Left ventricle myocardium inferior (tissue), 1 donor: ENCODE measurements around the gene NDUFB5. TPM values are rescaled to one million over a fixed set of nuclear protein-coding genes. Genes with fewer than 3 reads are reported as not detected.

Source experiments
- DNase-seq: peaks from one replicate; pipeline ENCODE4 v3.0.0-alpha.2; 2020
- H3K27ac ChIP-seq: fragments of 200-600 bp; replicated peaks from 2 replicates; pipeline ENCODE4 v1.8.0; 2021
- H3K27me3 ChIP-seq: fragments of 200-600 bp; 2 replicates; pipeline ENCODE4 v1.8.0; 2021; ENCODE audit warnings: low read depth
- H3K36me3 ChIP-seq: fragments of 200-600 bp; 2 replicates; pipeline ENCODE4 v1.8.0; 2021
- H3K4me1 ChIP-seq: fragments of 200-600 bp; 2 replicates; pipeline ENCODE4 v1.8.0; 2021
- H3K4me3 ChIP-seq: fragments of 200-600 bp; 2 replicates; pipeline ENCODE4 v1.8.0; 2021; ENCODE audit warnings: mild to moderate bottlenecking, moderate library complexity
- H3K9me3 ChIP-seq: fragments of 200-600 bp; replicated peaks from 2 replicates; pipeline ENCODE4 v1.8.0; 2021
- intact Hi-C: fragments of 100-400 bp; cut with micrococcal nuclease; formaldehyde crosslinking; loops from one replicate; pipeline ENCODE4 v1.11.0; 2022
- total RNA-seq: library from RNA; stranded (reverse); fragmentation: NEBNext Ultra II Directional; extraction: Animal tissue kit (Norgen Biotek cat#: 25700); gene quantifications from one replicate; pipeline ENCODE4 v1.2.1, GENCODE V29; 2021
- TF ChIP-seq, protein P1 (sequence below): fragments of 200-600 bp; IDR thresholded peaks from 2 replicates; pipeline ENCODE4 v1.8.0; 2021; ENCODE audit warnings: antibody characterized with exemption, mild to moderate bottlenecking, borderline replicate concordance
- donor health status: DM: no; HTN: yes; CAD: no; lungs with severe emphysema.

The NDUFB5 gene
- total RNA-seq, 1 donor from 2014 or later, result 365 TPM

DNA sequence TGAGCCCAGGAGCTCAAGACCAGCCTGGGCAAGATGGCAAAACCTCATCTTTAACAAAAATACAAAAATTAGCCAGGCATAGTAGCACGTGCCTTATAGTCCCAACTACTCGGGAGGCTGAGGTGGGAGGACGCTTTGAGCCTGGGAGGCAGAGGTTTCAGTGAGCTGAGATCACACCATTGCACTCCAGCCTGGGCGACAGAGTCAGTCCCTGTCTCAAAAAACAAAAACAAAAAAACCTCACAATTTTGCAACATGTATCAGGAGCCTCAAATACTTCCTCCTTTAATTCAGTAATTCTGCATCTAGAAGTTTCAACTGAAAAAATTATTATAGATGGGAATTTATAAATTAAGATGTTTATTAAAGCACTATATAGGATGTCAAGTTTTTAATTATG lies 1.3 kb upstream of the NDUFB5 start:
- TF ChIP-seq, protein P1, sequence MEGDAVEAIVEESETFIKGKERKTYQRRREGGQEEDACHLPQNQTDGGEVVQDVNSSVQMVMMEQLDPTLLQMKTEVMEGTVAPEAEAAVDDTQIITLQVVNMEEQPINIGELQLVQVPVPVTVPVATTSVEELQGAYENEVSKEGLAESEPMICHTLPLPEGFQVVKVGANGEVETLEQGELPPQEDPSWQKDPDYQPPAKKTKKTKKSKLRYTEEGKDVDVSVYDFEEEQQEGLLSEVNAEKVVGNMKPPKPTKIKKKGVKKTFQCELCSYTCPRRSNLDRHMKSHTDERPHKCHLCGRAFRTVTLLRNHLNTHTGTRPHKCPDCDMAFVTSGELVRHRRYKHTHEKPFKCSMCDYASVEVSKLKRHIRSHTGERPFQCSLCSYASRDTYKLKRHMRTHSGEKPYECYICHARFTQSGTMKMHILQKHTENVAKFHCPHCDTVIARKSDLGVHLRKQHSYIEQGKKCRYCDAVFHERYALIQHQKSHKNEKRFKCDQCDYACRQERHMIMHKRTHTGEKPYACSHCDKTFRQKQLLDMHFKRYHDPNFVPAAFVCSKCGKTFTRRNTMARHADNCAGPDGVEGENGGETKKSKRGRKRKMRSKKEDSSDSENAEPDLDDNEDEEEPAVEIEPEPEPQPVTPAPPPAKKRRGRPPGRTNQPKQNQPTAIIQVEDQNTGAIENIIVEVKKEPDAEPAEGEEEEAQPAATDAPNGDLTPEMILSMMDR, result no peak
- intact Hi-C loops, result no loop called here
- DNase-seq, result no peak
- peak overlapping the region; percentile 75 for H3K4me3 ChIP-seq
- peaks cover 57% of the 10 kb centered on the region for H3K4me1 ChIP-seq
- H3K27ac ChIP-seq, result no peak overlapping the region
- no peaks in the 10 kb centered on the region for H3K27me3 ChIP-seq
- no peaks in the 10 kb centered on the region for H3K9me3 ChIP-seq
- peaks cover 58% of the 10 kb centered on the region for H3K36me3 ChIP-seq

DNA sequence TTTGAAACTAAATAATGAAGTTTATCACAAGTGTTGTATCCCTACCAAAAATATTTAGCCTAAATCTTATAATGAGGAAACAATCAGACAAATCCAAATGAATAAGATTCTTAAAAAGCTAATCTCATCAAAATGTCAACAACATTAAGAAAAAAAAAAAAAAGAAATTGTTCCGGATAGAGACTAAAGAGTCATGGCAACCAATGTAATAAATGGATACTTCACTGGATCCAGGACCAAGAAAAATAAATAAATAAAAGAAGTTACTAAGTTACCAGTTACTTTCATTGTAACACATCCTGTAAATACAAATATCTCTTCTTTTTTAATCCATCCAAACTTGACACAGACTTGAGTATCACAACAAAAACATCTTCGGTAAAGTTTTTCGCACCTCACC lies 763 bp upstream of the NDUFB5 start:
- DNase-seq, result no peak
- Histone ChIP-seq H3K4me1 (peaks cover 63% of the 10 kb centered on the region), H3K27ac (peak overlapping the region; percentile 93), H3K36me3 (peaks cover 58% of the 10 kb centered on the region), H3K27me3 (no peaks in the 10 kb centered on the region), H3K4me3 (peak overlapping the region; percentile 75), H3K9me3 (no peaks in the 10 kb centered on the region)
- TF ChIP-seq, protein P1, result no peak
- intact Hi-C loops, result no loop called here

DNA sequence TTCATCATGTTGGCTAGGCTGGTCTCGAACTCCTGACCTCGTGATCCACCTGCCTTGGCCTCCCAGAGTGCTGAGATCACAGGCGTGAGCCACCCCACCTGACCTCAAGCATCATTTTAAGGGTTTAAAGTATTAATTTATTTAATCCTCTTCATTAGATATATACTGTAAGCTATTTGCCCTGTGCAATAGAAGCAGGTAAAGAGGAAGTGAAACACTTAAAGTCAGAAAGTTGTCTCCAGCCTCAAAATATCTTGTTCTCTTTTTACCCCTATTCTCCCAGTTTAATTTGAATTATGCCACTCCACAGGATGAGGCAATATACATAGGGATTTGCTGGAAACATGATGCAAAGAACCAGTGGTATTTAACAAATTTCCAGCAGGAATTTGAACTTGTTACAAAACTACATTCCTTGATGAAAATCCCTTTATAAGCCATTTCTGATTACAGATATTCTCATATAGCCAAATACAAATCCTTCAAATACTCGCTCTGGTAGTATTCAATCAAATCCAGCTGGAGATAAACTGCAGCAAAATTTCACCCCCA lies 2.0 kb downstream of the NDUFB5 start:
- Histone ChIP-seq H3K27ac (no peak overlapping the region), H3K9me3 (no peaks in the 10 kb centered on the region), H3K4me1 (peaks cover 83% of the 10 kb centered on the region), H3K4me3 (peak overlapping the region; percentile 75), H3K27me3 (no peaks in the 10 kb centered on the region), H3K36me3 (peaks cover 45% of the 10 kb centered on the region)
- no peak for DNase-seq
- intact Hi-C loops, result no loop called here
- TF ChIP-seq, protein P1, result no peak

DNA sequence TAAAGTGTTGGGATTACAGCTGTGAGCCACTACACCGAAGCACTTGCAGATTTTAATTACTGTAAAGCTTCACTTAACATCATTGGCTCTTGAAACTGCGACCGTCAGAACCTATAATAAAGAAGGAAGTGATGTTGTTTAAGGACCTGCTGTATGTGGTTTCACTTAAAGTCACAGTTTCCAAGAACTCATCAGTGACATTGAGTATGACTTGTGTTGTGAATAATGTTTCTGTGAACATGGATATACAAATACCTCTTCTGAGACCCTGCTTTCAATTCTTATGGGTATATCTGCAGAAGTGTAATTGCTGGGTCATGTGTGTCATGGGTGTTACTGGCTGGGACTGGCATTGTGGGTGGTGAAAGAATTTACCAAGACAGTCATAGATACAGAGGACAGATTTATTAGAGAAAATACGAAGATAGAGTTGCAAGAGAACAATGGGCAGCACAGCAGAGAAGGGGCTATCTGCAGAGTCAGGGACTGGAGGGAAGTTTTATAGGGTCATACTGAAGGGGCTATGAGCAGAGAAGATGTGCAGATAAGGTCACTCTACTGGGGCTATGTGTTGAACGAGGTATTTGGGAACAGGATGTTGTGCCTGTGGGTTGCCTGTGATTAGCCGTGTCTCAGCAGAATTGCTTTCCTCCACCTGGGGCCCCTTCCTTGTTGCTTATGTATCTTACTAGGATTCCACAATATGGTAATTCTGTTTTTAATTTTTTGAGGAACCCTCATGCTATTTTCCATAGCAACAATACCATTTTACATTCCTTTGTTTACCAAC lies 4.5 kb downstream of the NDUFB5 start:
- intact Hi-C loops, result no loop called here
- no peaks in the 10 kb centered on the region for H3K27me3 ChIP-seq
- no peak for DNase-seq
- no peak overlapping the region for H3K4me3 ChIP-seq
- TF ChIP-seq, protein P1, result no peak
- H3K9me3 ChIP-seq, result no peaks in the 10 kb centered on the region
- peaks cover 85% of the 10 kb centered on the region for H3K4me1 ChIP-seq
- H3K27ac ChIP-seq, result no peak overlapping the region
- peaks cover 40% of the 10 kb centered on the region for H3K36me3 ChIP-seq

DNA sequence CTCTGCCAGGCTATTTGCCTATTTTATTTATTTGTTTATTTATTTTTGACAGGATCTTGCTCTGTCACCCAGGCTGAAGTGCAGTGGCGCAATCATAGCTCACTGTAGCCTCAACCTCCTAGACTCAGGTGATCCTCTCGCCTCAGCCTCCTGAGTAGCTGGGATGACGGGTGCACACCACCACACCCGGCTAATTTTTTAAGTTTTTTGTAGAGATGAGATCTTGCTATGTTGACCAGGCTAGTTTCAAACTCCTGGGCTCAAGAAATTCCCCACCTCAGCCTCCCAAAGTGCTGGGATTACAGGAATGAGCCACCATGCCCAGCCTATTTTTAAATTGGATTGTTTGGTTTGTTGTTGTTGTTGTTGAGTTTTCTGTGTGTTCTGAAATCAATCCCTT lies 5.5 kb downstream of the NDUFB5 start:
- Histone ChIP-seq H3K27ac (no peak overlapping the region), H3K4me3 (no peak overlapping the region), H3K36me3 (peaks cover 40% of the 10 kb centered on the region), H3K4me1 (peaks cover 86% of the 10 kb centered on the region), H3K27me3 (no peaks in the 10 kb centered on the region), H3K9me3 (no peaks in the 10 kb centered on the region)
- TF ChIP-seq, protein P1, result no peak
- intact Hi-C loops, result no loop called here
- no peak for DNase-seq
